Activated CD8-positive, alpha-beta T cell treated with anti-CD3 and anti-CD28 coated beads, Interleukin-2, amount 10 ng/mL, durations not matched to agents 7 days and 5 days (primary cell): ENCODE measurements around the gene SPACA9. TPM values are rescaled to one million over a fixed set of nuclear protein-coding genes. Genes with fewer than 3 reads are reported as not detected.

Source experiments
- ATAC-seq: fragments of 150-1000 bp; cut with Tn5 transposase; one replicate; pipeline ENCODE4 v1.10.0; 2021; ENCODE audit warnings: moderate library complexity
- CTCF ChIA-PET: fragments of 350-600 bp; sonication (Branson Sonifier 250); formaldehyde crosslinking; loops from one replicate; lab custom pipeline; 2021; ENCODE audit warnings: antibody characterized with exemption; lab: Charles Lee
- POLR2A ChIA-PET: fragments of 350-600 bp; sonication (Branson Sonifier 250); formaldehyde crosslinking; loops from one replicate; lab custom pipeline; 2021; ENCODE audit warnings: antibody characterized with exemption; lab: Charles Lee
- DNase-seq: peaks from one replicate; pipeline ENCODE4 v3.0.0-alpha.2; 2020
- H3K27ac Mint-ChIP-seq: one replicate; pipeline ENCODE4 v1.8.0; 2021; ENCODE audit warnings: mild to moderate bottlenecking, mixed read lengths
- H3K27me3 Mint-ChIP-seq: one replicate; pipeline ENCODE4 v1.8.0; 2021; ENCODE audit warnings: low read depth, mixed read lengths
- H3K36me3 Mint-ChIP-seq: one replicate; pipeline ENCODE4 v1.8.0; 2021; ENCODE audit warnings: low read depth, mixed read lengths
- H3K4me1 Mint-ChIP-seq: one replicate; pipeline ENCODE4 v1.8.0; 2021; ENCODE audit warnings: low read depth, mixed read lengths
- H3K4me3 Mint-ChIP-seq: one replicate; pipeline ENCODE4 v1.8.0; 2021; ENCODE audit warnings: mild to moderate bottlenecking, mixed read lengths
- H3K9me3 Mint-ChIP-seq: one replicate; pipeline ENCODE4 v1.8.0; 2022; ENCODE audit warnings: mixed read lengths; ENCODE audit not compliant: insufficient read depth
- total RNA-seq, 2 experiments: library from RNA; stranded (reverse); gene quantifications; one replicate each; pipeline ENCODE4 v1.2.3, GENCODE V29; 2021

The SPACA9 gene
- total RNA-seq, 2 experiments from 2014 or later, result 6.0 to 7.7 TPM

DNA sequence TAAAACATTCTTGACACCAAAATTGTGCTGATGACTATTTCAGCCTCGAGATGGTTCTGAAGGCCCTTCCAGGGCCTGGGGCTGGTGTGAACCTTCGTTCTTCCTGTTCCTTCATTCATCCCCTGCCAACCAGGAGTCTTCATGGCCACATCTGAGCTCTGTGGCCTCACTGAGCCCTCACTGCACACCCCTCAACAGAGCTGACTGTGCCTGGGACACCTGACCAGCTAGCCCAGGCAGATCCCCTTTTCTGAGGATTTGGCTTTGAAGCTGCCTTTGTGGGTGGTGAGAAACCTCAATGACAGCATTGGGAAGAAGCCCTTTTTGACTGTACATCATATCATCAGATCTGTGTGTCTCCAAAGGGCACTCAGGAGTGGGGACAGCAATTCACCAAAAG lies 14.4 kb upstream of the SPACA9 start:
- Mint-ChIP-seq H3K4me3 (no peak overlapping the region), H3K4me1 (peaks cover 36% of the 10 kb centered on the region), H3K9me3 (no peaks in the 10 kb centered on the region), H3K27ac (peak overlapping the region; percentile 13), H3K36me3 (no peaks in the 10 kb centered on the region), H3K27me3 (peaks cover 5% of the 10 kb centered on the region)
- POLR2A ChIA-PET, result no interaction called here
- ATAC-seq, result no peak
- CTCF ChIA-PET, result interaction anchor here (1.9 kb wide), 1 partner anchor 15 kb away, joined by 6 read pairs; no protein-coding TSS in a partner anchor
- no peak for DNase-seq

DNA sequence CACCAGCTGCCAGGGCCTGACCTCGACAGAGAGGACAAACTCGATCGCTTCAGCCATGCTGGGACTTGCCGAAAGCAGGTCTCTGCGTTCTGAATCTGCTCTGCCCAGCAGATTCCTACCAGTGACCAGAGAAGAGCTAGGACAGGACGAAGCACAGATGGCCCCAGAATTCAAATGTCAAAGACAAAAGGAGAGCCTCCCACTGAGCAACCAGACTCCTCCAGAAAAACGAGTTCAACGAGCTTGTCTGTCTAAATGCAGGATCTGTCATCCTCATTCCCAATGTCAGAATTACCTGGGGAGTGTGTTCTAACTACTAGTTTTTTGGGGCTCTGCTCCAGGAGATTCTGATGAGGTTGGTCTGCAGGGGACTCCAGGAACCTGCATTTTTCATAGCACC lies 14.0 kb upstream of the SPACA9 start:
- Mint-ChIP-seq H3K27me3 (peaks cover 5% of the 10 kb centered on the region), H3K9me3 (no peaks in the 10 kb centered on the region), H3K4me1 (peaks cover 36% of the 10 kb centered on the region), H3K4me3 (no peak overlapping the region), H3K36me3 (no peaks in the 10 kb centered on the region), H3K27ac (no peak overlapping the region)
- ChIA-PET CTCF (interaction anchor here (1.0 to 1.9 kb wide), 2 partner anchors 16 to 37 kb away, joined by 3 to 6 read pairs; no protein-coding TSS in a partner anchor), POLR2A (no interaction called here)
- no peak for DNase-seq
- no peak for ATAC-seq

DNA sequence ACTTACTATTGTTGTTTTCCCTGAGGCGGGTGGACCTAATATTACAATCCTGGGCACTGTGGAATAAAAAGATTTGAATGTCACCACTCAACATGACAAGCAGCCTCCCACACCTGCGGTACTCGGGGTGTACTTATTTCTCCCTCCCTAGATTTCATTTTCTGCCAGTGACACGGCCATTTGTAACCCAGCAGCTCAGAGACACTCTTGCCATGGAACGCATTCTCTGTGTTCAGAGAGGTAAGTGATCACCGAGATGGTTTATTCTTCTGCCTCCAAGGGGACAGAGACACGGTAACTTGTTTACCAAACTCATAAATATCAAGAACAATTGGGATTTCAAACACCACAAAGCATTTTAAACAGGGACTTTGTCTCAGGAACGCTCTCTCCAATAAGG lies 11.8 kb upstream of the SPACA9 start:
- Mint-ChIP-seq H3K27me3 (no peaks in the 10 kb centered on the region), H3K27ac (no peak overlapping the region), H3K4me3 (no peak overlapping the region), H3K4me1 (peaks cover 29% of the 10 kb centered on the region), H3K36me3 (no peaks in the 10 kb centered on the region), H3K9me3 (no peaks in the 10 kb centered on the region)
- ChIA-PET POLR2A (no interaction called here), CTCF (no interaction called here)
- ATAC-seq, result no peak
- DNase-seq, result no peak

DNA sequence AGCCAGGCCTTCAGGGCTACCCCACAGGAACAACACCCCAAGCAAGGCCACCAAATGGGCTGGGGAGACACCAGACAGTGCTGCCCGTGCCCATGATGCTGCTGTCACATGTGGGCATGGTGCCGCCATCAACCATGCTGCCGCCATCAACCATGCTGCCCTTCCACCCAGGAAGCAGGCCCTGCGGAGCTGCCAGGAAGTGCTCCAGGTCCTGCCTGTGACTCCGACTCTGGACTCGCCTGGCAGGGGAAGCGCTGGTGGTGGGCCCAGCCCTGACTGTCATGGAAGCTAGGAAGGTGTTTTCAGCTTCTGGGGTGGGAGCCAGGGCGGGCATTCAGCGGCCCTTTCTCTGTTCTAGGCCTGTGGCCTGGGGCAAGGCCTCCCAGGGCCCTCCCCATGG lies 9.4 kb upstream of the SPACA9 start:
- ChIA-PET POLR2A (no interaction called here), CTCF (interaction anchor here (2.4 kb wide), 1 partner anchor 32 kb away, joined by 5 read pairs; no protein-coding TSS in a partner anchor)
- H3K4me1 Mint-ChIP-seq, result peaks cover 15% of the 10 kb centered on the region
- ATAC-seq (no peak), DNase-seq (no peak)
- no peak overlapping the region for H3K27ac Mint-ChIP-seq
- no peaks in the 10 kb centered on the region for H3K27me3 Mint-ChIP-seq
- H3K36me3 Mint-ChIP-seq, result no peaks in the 10 kb centered on the region
- H3K4me3 Mint-ChIP-seq, result no peak overlapping the region
- no peaks in the 10 kb centered on the region for H3K9me3 Mint-ChIP-seq

DNA sequence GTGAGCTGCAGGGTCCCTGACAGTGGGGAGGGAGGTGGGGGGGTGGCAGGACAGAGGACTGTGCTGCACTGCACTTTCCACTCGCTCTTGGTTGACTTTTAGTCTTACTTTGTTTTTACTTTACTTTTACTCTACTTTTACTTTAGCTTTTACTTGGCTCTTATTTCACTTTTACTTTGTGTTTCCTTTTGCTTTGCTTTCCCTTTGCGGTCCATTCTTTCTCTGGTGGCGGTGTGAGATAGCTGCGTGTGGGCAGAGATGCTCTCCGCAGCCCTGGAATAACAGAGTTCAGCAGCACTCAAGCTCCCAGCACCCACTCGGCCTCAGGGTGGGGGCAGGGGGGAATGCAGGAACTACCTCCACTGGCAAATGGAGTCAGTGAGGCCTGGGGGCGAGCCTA lies 5.3 kb upstream of the SPACA9 start:
- H3K27ac Mint-ChIP-seq, result peak overlapping the region; percentile 45
- no peak overlapping the region for H3K4me3 Mint-ChIP-seq
- H3K36me3 Mint-ChIP-seq, result no peaks in the 10 kb centered on the region
- H3K27me3 Mint-ChIP-seq, result peaks cover 5% of the 10 kb centered on the region
- ChIA-PET POLR2A (no interaction called here), CTCF (interaction anchor here (0.9 to 1.8 kb wide), 3 partner anchors 25 to 29 kb away, joined by 3 to 9 read pairs (median 5); no protein-coding TSS in a partner anchor)
- DNase-seq (no peak), ATAC-seq (no peak)
- peaks cover 10% of the 10 kb centered on the region for H3K4me1 Mint-ChIP-seq
- H3K9me3 Mint-ChIP-seq, result no peaks in the 10 kb centered on the region

DNA sequence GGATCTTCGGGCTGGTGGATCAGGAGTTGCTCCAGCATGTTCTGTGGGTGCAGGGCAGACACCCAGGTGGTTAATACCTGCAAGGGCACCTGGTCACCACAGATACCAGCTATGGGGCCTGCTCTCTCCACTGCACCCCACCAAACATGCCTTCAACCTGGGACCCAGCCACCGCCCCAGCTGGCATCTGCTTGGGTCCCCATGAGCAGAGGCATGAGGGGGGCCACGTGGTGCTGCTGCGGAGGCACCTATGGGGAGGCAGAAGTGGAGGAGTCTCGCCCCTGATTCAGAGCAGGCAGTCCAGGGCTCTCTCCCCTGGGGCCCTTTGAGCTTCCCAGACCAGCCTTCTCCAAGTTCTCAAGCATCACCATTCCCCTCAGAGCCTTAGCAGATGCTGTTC lies 3.5 kb upstream of the SPACA9 start:
- no peak overlapping the region for H3K4me3 Mint-ChIP-seq
- H3K27me3 Mint-ChIP-seq, result peaks cover 5% of the 10 kb centered on the region
- ChIA-PET POLR2A (interaction anchor here (1.1 kb wide), 1 partner anchor 13 kb away, joined by 3 read pairs; no protein-coding TSS in a partner anchor), CTCF (interaction anchor here (1.8 kb wide), 2 partner anchors 27 kb away, joined by 6 to 9 read pairs; no protein-coding TSS in a partner anchor)
- no peak for ATAC-seq
- peaks cover 25% of the 10 kb centered on the region for H3K4me1 Mint-ChIP-seq
- H3K9me3 Mint-ChIP-seq, result no peaks in the 10 kb centered on the region
- DNase-seq, result no peak
- no peak overlapping the region for H3K27ac Mint-ChIP-seq
- peaks cover 4% of the 10 kb centered on the region for H3K36me3 Mint-ChIP-seq

DNA sequence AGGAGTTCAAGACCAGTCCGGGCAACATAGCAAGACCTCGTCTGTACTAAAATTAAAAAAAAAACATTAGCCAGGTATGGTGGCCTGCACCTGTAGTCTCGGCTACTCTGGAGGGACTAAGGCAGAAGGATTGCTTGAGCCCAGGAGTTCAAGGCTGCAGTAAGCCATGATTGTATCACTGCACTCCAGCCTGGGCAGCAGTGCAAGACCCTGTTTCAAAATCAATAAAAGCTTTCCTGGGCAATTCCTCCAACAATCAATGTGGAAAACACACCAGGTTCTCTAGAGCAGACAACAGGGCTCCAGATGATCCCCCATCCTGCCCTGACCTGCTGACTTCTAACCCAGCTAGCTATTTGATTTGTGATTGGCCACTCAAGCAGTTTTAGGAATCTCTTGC lies 1.8 kb upstream of the SPACA9 start:
- peaks cover 4% of the 10 kb centered on the region for H3K36me3 Mint-ChIP-seq
- CTCF ChIA-PET, result interaction anchor here (1.0 to 1.6 kb wide), 2 partner anchors 28 to 145 kb away, joined by 4 to 8 read pairs; no protein-coding TSS in a partner anchor
- ATAC-seq, result no peak
- DNase-seq, result no peak
- H3K4me1 Mint-ChIP-seq, result peaks cover 32% of the 10 kb centered on the region
- H3K27ac Mint-ChIP-seq, result no peak overlapping the region
- POLR2A ChIA-PET, result interaction anchor here (1.1 kb wide), 1 partner anchor 14 kb away, joined by 3 read pairs; no protein-coding TSS in a partner anchor
- H3K27me3 Mint-ChIP-seq, result peaks cover 5% of the 10 kb centered on the region
- peak overlapping the region; percentile 76 for H3K4me3 Mint-ChIP-seq
- no peaks in the 10 kb centered on the region for H3K9me3 Mint-ChIP-seq

DNA sequence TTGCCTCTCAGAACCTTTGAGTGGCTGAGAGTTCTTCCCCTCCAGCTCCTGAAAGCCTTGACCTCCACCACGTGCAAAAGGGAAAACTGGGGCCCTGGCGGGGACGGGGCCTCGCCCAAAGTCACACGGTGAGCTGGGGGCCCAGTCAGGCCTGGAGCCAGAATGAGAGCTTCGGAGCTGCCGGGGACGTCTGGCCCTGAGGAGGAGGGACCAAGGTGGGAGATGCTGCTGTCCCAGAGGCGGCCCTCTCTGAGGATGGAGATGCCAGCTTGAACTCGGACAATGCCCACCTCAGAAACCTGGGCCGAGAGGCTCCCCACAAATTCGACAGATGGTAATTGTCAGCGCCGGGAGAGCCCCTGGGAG lies 1.3 kb upstream of the SPACA9 start:
- Mint-ChIP-seq H3K4me1 (peaks cover 38% of the 10 kb centered on the region), H3K36me3 (peaks cover 4% of the 10 kb centered on the region), H3K9me3 (no peaks in the 10 kb centered on the region), H3K4me3 (peak overlapping the region; percentile 76), H3K27ac (no peak overlapping the region), H3K27me3 (peaks cover 5% of the 10 kb centered on the region)
- ChIA-PET CTCF (interaction anchor here (1.0 to 1.6 kb wide), 3 partner anchors 25 to 144 kb away, joined by 3 to 8 read pairs (median 4); no protein-coding TSS in a partner anchor), POLR2A (interaction anchor here (1.1 kb wide), 1 partner anchor 15 kb away, joined by 3 read pairs; no protein-coding TSS in a partner anchor)
- no peak for ATAC-seq
- DNase-seq, result no peak

DNA sequence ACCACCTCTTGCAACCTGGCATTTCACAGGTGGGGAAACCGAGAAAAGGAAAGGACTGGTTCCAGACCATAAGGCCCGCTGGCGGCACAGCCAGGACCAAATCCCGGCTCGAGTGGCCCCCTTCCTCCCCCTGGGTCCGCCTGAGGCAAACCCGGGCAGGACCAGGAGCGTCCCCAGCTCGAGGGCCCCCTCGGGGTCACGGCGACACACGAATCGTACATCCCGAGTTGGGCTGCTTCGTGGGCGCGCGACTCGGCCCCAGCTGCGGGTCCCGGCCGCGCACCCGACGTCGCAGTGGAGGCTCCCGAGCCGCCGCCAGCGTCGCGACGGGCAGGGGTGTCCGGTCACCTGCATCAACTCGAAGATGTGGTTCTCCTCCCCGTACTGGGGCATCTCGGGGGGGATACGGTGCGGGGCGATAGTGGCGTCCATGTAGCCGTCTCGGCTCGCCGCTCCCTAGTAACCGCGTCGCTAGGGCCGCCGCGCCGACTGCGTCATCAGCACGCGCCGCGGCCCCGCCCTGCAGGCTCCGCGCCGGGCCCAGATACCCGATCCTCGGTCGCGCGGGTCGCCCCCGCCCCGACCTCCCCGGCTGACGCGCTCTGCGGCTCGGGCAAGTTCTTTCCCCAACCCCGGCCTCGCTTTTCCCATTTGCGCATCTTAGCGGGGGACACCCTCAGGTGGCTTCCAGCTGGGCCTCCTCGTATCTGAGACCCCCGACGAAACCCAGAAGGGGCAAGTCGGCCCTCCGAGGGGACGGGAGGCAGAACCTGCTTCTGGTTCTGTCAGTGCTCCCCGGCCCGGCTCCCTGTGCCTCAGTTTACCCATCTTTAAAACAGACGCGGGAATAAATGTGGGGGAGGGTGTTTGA lies 639 bp upstream of the SPACA9 start, which contains the start of gene AK8:
TSS of gene AK8 (minus strand) at position 461 of the 871 bp plus-strand sequence. CDS start at position 432, 29 bp downstream.
- H3K36me3 Mint-ChIP-seq, result peaks cover 4% of the 10 kb centered on the region
- ChIA-PET CTCF (interaction anchor here (1.0 to 2.2 kb wide), 4 partner anchors 16 to 29 kb away, joined by 3 to 18 read pairs (median 6); no protein-coding TSS in a partner anchor), POLR2A (interaction anchor here (1.1 to 2.5 kb wide), 2 partner anchors 16 to 24 kb away, joined by 3 to 15 read pairs; no protein-coding TSS in a partner anchor)

DNA sequence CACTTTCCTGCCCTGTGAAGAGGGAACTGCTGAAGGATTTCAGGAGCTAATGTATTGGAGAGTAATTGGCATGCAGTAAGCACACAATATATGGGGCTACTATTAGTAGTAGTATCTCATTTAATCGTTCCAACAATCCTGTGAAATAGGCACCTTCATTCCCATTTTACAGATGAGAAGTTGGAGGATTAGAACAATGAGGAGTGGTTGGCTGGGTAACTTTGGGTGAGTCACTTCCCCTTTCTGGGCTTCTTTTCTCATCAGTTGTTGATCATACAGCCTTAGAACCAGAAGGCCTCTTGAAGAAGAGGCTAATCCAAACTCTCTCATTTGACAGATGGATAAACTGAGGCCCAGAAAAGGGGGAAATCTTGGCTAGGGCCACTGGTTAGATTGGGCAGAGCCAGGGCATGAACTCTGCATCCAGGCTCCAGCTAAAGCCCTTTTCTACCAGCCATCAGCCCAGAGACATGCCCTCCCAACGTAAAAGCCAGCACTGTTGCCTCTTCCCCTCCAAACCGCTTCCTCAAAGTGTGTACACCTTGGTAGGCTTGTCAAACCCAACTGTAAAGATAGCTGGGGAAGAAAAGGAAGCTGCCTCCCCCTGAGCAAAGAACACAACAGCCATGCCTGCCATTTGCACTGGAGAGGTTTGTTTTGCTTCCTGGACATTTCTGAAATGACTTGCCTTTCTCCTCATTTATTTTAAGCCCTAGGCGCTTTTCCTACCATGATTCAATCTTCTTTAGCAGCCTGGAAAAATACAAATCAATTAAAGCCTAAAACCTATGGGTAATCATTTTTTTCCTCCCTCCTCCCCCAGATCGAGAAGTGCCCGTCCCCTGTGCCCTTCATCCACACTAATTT lies 992 bp downstream of the SPACA9 start:
- Mint-ChIP-seq H3K4me3 (peak overlapping the region; percentile 80), H3K9me3 (no peaks in the 10 kb centered on the region), H3K27me3 (peaks cover 5% of the 10 kb centered on the region), H3K36me3 (peaks cover 4% of the 10 kb centered on the region), H3K27ac (peak overlapping the region; percentile 87), H3K4me1 (peaks cover 40% of the 10 kb centered on the region)
- CTCF ChIA-PET, result interaction anchor here (1.2 to 2.3 kb wide), 4 partner anchors 15 to 30 kb away, joined by 3 to 18 read pairs (median 10); no protein-coding TSS in a partner anchor
- DNase-seq (peak; percentile 60), ATAC-seq (peak; percentile 50)
- POLR2A ChIA-PET, result interaction anchor here (0.8 to 2.5 kb wide), 6 partner anchors 8 to 29 kb away, joined by 3 to 15 read pairs (median 5); no protein-coding TSS in a partner anchor

More for the DNA sequence above, 639 bp upstream of the SPACA9 start, which contains the start of gene AK8:
- peak; percentile 78 for DNase-seq
- ATAC-seq, result peak; percentile 82
- no peaks in the 10 kb centered on the region for H3K9me3 Mint-ChIP-seq
- H3K4me1 Mint-ChIP-seq, result peaks cover 45% of the 10 kb centered on the region
- H3K27ac Mint-ChIP-seq, result peak within 1 kb of the TSS; percentile 87
- peaks cover 5% of the 10 kb centered on the region for H3K27me3 Mint-ChIP-seq
- peak within 1 kb of the TSS; percentile 80 for H3K4me3 Mint-ChIP-seq

DNA sequence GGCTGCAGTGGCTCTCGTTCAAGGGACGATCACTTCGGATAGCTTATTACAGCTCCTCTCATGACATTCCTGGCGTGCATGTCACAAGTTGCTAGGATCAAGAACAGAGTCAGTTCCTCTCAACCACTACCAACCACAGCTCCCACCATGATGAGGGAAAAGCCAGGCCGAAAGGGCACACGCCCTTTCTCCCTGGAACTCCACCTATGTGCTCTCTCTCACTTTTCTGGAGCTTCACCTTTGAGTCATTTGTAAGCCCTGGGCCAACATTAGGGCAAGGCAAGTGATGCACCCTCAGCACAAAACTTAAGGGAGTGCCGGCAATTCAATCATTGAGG lies 1.6 kb downstream of the SPACA9 start:
- POLR2A ChIA-PET, result interaction anchor here (0.8 to 2.5 kb wide), 5 partner anchors 8 to 29 kb away, joined by 3 to 15 read pairs (median 6); no protein-coding TSS in a partner anchor
- DNase-seq, result no peak

More for the DNA sequence above, 1.6 kb downstream of the SPACA9 start:
- Mint-ChIP-seq H3K27ac (peak overlapping the region; percentile 87), H3K27me3 (peaks cover 5% of the 10 kb centered on the region), H3K4me3 (peak overlapping the region; percentile 80), H3K4me1 (peaks cover 40% of the 10 kb centered on the region), H3K36me3 (peaks cover 4% of the 10 kb centered on the region), H3K9me3 (no peaks in the 10 kb centered on the region)
- no peak for ATAC-seq
- CTCF ChIA-PET, result interaction anchor here (1.2 to 2.3 kb wide), 3 partner anchors 17 to 31 kb away, joined by 4 to 18 read pairs (median 17); no protein-coding TSS in a partner anchor
